Spleen (tissue), 3 donors: Measurements from ENCODE around the gene BCAS4.

Source experiments
- POLR2A ChIP-seq, 3 donors: fragments of 450-650 bp; IDR thresholded peaks; one replicate each; pipeline ENCODE4 v1.5.1; 2017; ENCODE audit warnings: antibody characterized with exemption in 3 of 3, mild to moderate bottlenecking in 1 of 3
- POLR2AphosphoS5 ChIP-seq, 3 donors: sonication (generic); formaldehyde crosslinking; IDR thresholded peaks; one replicate each; pipeline ENCODE4 v1.5.1; 2017; ENCODE audit warnings: antibody characterized with exemption in 3 of 3

GRCh38 chr20:50783390-50783789 lies 11.5 kb upstream of the BCAS4 start:
- TF ChIP-seq POLR2AphosphoS5 (IDR thresholded peaks at IDR 0.05), result no peak
- no peak for TF ChIP-seq POLR2A (IDR thresholded peaks at IDR 0.05)
